CD4-positive, alpha-beta T cell treated with Interleukin-15 for 4 hours (primary cell): ENCODE data around the gene IFNGR2.
"Not testable (repeated sequence)": the region's sequence is repeated elsewhere in the genome, so short reads cannot be mapped to it uniquely, and the experiment has no call there.

Experiments used
- DNase-seq: peaks from one replicate; pipeline ENCODE4 v3.0.0-alpha.2; 2020; ENCODE audit warnings: low spot score

IFNGR2 gene

DNA sequence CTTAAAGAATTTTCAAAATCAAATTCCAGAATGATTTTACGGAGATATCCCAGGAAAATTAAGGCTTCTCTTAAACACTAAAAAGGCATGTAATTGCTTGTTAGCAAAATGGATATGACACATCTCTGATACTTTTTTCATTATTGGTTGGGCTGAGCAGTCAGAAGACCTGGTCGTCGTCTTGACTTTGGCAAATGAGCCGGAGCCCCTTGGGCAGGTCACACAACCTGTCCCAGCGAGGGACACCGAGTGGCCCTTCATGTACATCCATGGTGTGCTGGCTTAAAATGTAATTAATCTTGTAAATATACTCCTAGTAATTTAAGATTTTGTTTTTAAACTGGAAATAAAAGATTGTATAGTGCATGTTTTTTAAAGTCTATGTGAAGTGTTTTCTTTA, 33.9 kb downstream of the IFNGR2 start:
- DNase-seq = no peak

- no peak for DNase-seq
Measured at GRCh38 chr21:33441489-33442477, 38.6 kb downstream of the IFNGR2 start.

- DNase-seq = no peak
Measured at GRCh38 chr21:33443194-33443593, 40.0 kb downstream of the IFNGR2 start.

DNA sequence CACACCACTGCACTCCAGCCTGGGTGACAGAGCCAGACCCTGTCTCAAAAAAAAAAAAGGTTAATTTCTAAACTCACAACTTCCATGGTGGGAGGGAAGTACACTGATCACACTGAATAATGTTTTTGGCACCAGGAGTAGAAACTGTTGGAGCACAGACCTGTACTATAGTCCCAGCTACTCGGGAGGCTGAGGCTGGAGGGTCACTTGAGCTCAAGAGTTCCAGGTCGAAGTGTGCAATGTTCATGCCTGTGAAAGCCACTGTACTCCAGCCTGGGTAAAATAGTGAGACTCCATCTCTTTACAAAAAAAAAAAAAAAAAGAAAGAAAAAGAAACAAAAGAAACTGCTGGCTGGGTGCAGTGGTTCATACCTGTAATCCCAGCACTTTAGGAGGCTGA, 41.3 kb downstream of the IFNGR2 start:
- no peak for DNase-seq

DNA sequence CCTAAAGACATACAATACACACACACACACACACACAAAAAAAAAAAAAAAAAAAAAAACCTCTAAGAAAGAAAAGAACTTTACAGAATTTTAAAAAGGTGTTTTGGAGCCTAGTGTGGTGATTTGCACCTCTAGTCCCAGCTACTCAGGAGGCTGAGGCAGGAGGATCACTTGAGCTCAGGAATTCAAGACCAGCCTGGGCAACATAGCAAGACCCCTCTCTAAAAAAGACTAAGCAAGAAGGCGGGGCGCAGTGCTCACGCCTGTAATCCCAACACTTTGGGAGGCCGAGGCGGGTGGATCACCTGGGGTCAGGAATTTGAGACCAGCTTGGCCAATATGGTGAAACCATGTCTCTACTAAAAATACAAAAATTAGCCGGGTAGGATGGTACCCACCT, 43.4 kb downstream of the IFNGR2 start:
- not testable (repeated sequence) for DNase-seq

- no peak for DNase-seq
Measured at GRCh38 chr21:33449616-33450015, 46.4 kb downstream of the IFNGR2 start.

GRCh38 chr21:33451634-33452071, 48.4 kb downstream of the IFNGR2 start:
- DNase-seq = no peak

DNA sequence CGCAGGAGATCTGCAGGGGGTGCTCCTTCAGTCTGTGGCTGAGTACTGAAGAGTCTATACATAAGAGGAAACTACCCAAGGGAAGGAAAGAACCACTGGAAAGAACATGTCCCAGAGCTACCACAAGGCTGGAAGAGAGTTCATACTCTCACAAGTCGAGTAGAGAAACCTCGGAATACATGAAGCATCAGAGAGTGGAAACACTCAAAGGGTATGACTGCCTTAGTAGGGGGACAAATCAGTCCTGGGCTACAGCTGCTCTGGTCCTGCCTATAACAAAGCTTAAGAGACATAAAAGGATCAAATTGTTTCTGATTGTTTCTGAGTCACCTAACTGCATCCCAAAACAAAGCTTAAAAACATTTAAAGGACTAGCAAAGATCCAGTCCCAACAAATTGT, 49.1 kb downstream of the IFNGR2 start:
- no peak for DNase-seq

GRCh38 chr21:33455686-33456446, 52.7 kb downstream of the IFNGR2 start:
- DNase-seq = no peak

- DNase-seq = no peak
Measured at GRCh38 chr21:33458861-33459260, 55.6 kb downstream of the IFNGR2 start.

GRCh38 chr21:33461538-33462250, 58.5 kb downstream of the IFNGR2 start:
- DNase-seq = no peak

- DNase-seq = not testable (repeated sequence)
Measured at GRCh38 chr21:33469183-33469582, 66.0 kb downstream of the IFNGR2 start.

DNA sequence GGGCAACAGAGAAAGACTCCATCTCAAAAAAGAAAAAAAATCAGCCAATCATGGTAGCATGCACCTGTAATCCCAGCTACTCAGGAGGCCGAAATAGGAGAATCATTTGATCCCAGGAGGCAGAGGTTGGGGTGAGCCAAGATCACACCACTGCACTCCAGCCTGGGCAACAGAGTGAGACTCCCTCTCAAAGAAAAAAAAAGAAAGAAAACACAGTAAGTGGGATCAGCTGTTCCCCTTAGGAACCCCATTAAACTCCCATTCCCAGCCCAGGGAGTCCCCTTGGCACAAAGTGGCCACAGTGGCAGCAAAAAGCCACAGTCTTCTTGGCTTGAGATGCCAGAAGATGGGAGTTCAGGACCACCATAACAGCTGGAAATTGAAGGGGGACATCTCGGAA, 67.5 kb downstream of the IFNGR2 start:
- DNase-seq = no peak

DNA sequence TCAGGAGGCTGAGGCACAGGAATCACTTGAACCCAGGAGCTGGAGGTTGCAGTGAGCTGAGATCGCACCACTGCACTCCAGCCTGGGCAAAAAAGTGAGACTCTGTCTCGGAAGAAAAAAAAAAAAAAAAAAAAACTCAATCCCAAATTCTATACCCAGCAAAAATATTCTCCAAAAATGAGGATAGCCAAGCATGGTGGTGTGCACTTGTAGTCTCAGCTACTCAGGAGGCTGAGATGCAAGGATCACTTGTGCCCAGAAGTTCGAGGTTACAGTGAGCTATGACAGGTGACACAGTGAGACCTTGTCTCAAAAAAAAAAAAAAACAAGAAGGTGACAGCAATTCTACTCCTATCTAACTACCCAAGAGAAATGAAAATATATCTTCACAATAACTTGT, 70.1 kb downstream of the IFNGR2 start:
- no peak for DNase-seq

- no peak for DNase-seq
Measured at GRCh38 chr21:33477066-33477465, 73.9 kb downstream of the IFNGR2 start.

GRCh38 chr21:33478182-33478581, 75.0 kb downstream of the IFNGR2 start:
- DNase-seq = no peak

GRCh38 chr21:33478935-33479678, 75.9 kb downstream of the IFNGR2 start:
- DNase-seq = peak; percentile 32

DNA sequence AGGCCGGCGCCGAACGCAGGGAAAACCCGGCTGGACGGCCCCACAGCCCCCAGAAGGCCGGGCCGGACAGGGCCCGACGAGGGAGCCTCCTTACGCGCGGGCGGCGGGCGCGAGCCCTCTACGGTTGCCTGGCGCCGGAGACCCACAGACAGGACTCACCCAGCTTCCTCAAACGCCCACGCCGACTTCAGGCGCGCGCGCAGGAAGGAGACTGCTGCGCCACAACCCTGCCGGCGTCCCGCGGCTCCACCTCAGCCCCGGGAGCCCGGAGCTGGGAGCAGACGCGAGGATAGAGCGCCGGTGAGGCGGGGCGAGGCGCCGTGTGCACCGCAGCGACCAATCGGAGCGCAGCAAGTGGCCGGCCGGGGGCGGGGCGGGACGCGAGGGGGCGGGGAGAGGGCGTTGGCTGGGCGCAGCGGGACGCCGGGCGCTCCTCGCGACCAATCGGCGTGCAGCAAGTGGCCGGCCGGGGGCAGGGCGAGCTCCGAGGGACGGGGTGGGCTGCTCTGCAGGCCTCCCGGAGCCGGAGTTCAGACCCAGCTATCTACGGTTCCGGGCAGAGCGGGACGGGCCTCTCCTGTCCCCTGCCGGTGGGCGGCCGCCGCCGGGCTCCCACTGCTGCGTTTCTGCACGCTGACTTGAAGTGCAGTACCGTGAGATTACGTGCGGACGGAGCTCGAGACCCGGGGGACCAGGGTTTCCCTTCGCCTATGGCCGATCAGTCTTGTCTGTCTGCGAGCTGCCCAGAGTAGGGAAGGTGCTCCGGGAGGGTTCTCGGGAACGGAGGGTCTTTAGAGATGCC, 76.7 kb downstream of the IFNGR2 start, which contains the start of gene TMEM50B:
Gene TMEM50B, minus strand, starts transcription at position 296 of the 802 bp plus-strand sequence. CDS start 11,089 bp downstream, outside the sequence.
- DNase-seq = peak; percentile 96

- DNase-seq = no peak
Measured at GRCh38 chr21:33480481-33481103, 77.4 kb downstream of the IFNGR2 start.

GRCh38 chr21:33481314-33481943, 78.2 kb downstream of the IFNGR2 start:
- DNase-seq = no peak
